HEK293 (cell line): Measurements from ENCODE around the gene CFAP119.

Experiments used
- CTCF ChIA-PET: fragments of 350-600 bp; formaldehyde crosslinking; extraction: SDS; loops from one replicate; lab custom pipeline; 2021; ENCODE audit warnings: antibody characterized with exemption; lab: Yijun Ruan, JAX
- POLR2A ChIA-PET: fragments of 300-600 bp; formaldehyde crosslinking; extraction: SDS; loops from one replicate; lab custom pipeline; 2020; ENCODE audit warnings: antibody characterized with exemption, inconsistent platforms; lab: Yijun Ruan, JAX
- H3K27ac ChIP-seq: fragments of 200-500 bp; sonication (Bioruptor generic); 2 replicates; pipeline ENCODE4 v1.5.1; 2014; ENCODE audit warnings: low read depth, low read length, control low read depth, inconsistent platforms; ENCODE audit errors: extremely low read depth
- H3K36me3 ChIP-seq, 2 experiments: fragments of 200-500 bp in 1 of 2; sonication (Bioruptor generic) in 1 of 2; 1 replicate in 1 of 2; 2 replicates in 1 of 2; pipeline ENCODE4 v1.5.1; 2014 to 2017; ENCODE audit warnings: inconsistent platforms in 2 of 2, low read length in 2 of 2; ENCODE audit not compliant: control insufficient read depth in 2 of 2, insufficient read depth in 1 of 2
- H3K4me1 ChIP-seq: fragments of 200-500 bp; sonication (Bioruptor generic); 2 replicates; pipeline ENCODE4 v1.5.1; 2014; ENCODE audit warnings: mild to moderate bottlenecking, low read length, inconsistent platforms; ENCODE audit not compliant: control insufficient read depth, insufficient read depth
- H3K4me3 ChIP-seq: 2 replicates; pipeline ENCODE4 v1.5.1; 2011; ENCODE audit warnings: low read depth, mild to moderate bottlenecking, control low read depth, low read length, moderate library complexity
- H3K9me3 ChIP-seq: fragments of 200-500 bp; sonication (Bioruptor generic); 2 replicates; pipeline ENCODE4 v1.5.1; 2014; ENCODE audit warnings: low read depth, low read length, inconsistent platforms; ENCODE audit not compliant: control insufficient read depth, insufficient read depth
- CTCF ChIP-seq: fragments of 450-650 bp; formaldehyde crosslinking; IDR thresholded peaks from 2 replicates; pipeline ENCODE4 v1.5.1; 2016; ENCODE audit warnings: missing biosample characterization, missing genetic modification characterization
- GLIS1 ChIP-seq: fragments of 450-650 bp; formaldehyde crosslinking; IDR thresholded peaks from 2 replicates; pipeline ENCODE4 v1.5.1; 2016; ENCODE audit warnings: missing biosample characterization, missing genetic modification characterization
- KLF16 ChIP-seq: fragments of 450-650 bp; formaldehyde crosslinking; IDR thresholded peaks from 2 replicates; pipeline ENCODE4 v1.5.1; 2017; ENCODE audit warnings: missing biosample characterization, missing genetic modification characterization
- MYNN ChIP-seq: fragments of 450-650 bp; formaldehyde crosslinking; IDR thresholded peaks from 2 replicates; pipeline ENCODE4 v1.5.1; 2016; ENCODE audit warnings: missing biosample characterization, missing genetic modification characterization, borderline replicate concordance
- REST ChIP-seq: fragments of 450-650 bp; formaldehyde crosslinking; IDR thresholded peaks from 2 replicates; pipeline ENCODE4 v1.5.1; 2016; ENCODE audit warnings: missing biosample characterization, missing genetic modification characterization
- TRIM28 ChIP-seq: IDR thresholded peaks from 2 replicates; pipeline ENCODE4 v1.6.1; 2011; ENCODE audit warnings: low read length, control low read depth, borderline replicate concordance
- ZBTB10 ChIP-seq: fragments of 450-650 bp; formaldehyde crosslinking; IDR thresholded peaks from 2 replicates; pipeline ENCODE4 v1.5.1; 2016; ENCODE audit warnings: missing biosample characterization, missing genetic modification characterization
- ZBTB8A ChIP-seq: fragments of 450-650 bp; formaldehyde crosslinking; IDR thresholded peaks from 2 replicates; pipeline ENCODE4 v1.5.1; 2016; ENCODE audit warnings: missing biosample characterization, missing genetic modification characterization
- ZFP3 ChIP-seq: fragments of 450-650 bp; formaldehyde crosslinking; IDR thresholded peaks from 2 replicates; pipeline ENCODE4 v1.5.1; 2016; ENCODE audit warnings: low read depth, missing biosample characterization, missing genetic modification characterization
- ZIC2 ChIP-seq: fragments of 450-650 bp; formaldehyde crosslinking; IDR thresholded peaks from 2 replicates; pipeline ENCODE4 v1.5.1; 2016; ENCODE audit warnings: missing biosample characterization, missing genetic modification characterization
- ZNF24 ChIP-seq: fragments of 450-650 bp; formaldehyde crosslinking; IDR thresholded peaks from 2 replicates; pipeline ENCODE4 v1.5.1; 2016; ENCODE audit warnings: missing biosample characterization, missing genetic modification characterization
- ZNF335 ChIP-seq: fragments of 450-650 bp; formaldehyde crosslinking; conservative IDR thresholded peaks from 2 replicates; pipeline ENCODE4 v1.5.1; 2016; ENCODE audit warnings: missing biosample characterization, missing genetic modification characterization
- ZNF394 ChIP-seq: fragments of 450-650 bp; formaldehyde crosslinking; IDR thresholded peaks from 2 replicates; pipeline ENCODE4 v1.5.1; 2016; ENCODE audit warnings: missing biosample characterization, missing genetic modification characterization, mild to moderate bottlenecking, moderate library complexity, borderline replicate concordance
- ZNF645 ChIP-seq: fragments of 450-650 bp; formaldehyde crosslinking; IDR thresholded peaks from 2 replicates; pipeline ENCODE4; 2016; ENCODE audit warnings: missing biosample characterization, missing genetic modification characterization
- ZNF768 ChIP-seq: fragments of 450-650 bp; formaldehyde crosslinking; IDR thresholded peaks from 2 replicates; pipeline ENCODE4 v1.5.1; 2018; ENCODE audit warnings: missing biosample characterization, mild to moderate bottlenecking, missing genetic modification characterization
- ZNF843 ChIP-seq: fragments of 450-650 bp; formaldehyde crosslinking; IDR thresholded peaks from 2 replicates; pipeline ENCODE4 v1.5.1; 2016; ENCODE audit warnings: missing biosample characterization, missing genetic modification characterization
- ZSCAN18 ChIP-seq: fragments of 450-650 bp; formaldehyde crosslinking; IDR thresholded peaks from 2 replicates; pipeline ENCODE4 v1.5.1; 2016; ENCODE audit warnings: missing biosample characterization, missing genetic modification characterization

The CFAP119 gene

GRCh38 chr16:30778549-30779244 is 16.8 kb upstream of the CFAP119 start (continued):
- TF ChIP-seq ZBTB10, result no peak
- no peak for TF ChIP-seq MYNN (tag by site-specific recombination)
- TF ChIP-seq ZNF645 (tag by site-specific recombination), result 0 out of 2 replicates have a peak, but pooled peaks have one; percentile 67
- TF ChIP-seq KLF16, result no peak
- peak; percentile 69; the same call in 1 of the 2 replicates for TF ChIP-seq TRIM28
- no peak for TF ChIP-seq ZFP3
- TF ChIP-seq ZNF843 (tag by site-specific recombination), result peak; percentile 32; the same call in 1 of the 2 replicates

GRCh38 chr16:30777591-30778297 is 15.9 kb upstream of the CFAP119 start:
- POLR2A ChIA-PET, result interaction anchor here (0.5 to 2.7 kb wide), 12 partner anchors 9 to 196 kb away, joined by 3 to 25 read pairs (median 4); partner anchors contain the start of genes FBRS, PHKG2 and ZNF629
- Histone ChIP-seq H3K4me3 (no peak overlapping the region), H3K9me3 (no peaks in the 10 kb centered on the region), H3K27ac (peak overlapping the region; percentile 33), H3K4me1 (no peaks in the 10 kb centered on the region; the same call in 1 of the 2 replicates), H3K36me3 (peaks cover 0 to 62% of the 10 kb centered on the region in 2 experiments; a peak in 1 of 3 replicates)
- peak; percentile 74; the same call in 1 of the 2 replicates for TF ChIP-seq ZNF768
- peak; percentile 48; the same call in 1 of the 2 replicates for TF ChIP-seq ZNF394 (tag by site-specific recombination)
- TF ChIP-seq ZNF24 (tag by site-specific recombination), result 0 out of 2 replicates have a peak, but pooled peaks have one; percentile 11
- no peak for TF ChIP-seq ZBTB8A (tag by site-specific recombination)
- TF ChIP-seq GLIS1 (tag by site-specific recombination), result peak; percentile 51
- TF ChIP-seq CTCF, result peak; percentile 50
- TF ChIP-seq ZSCAN18, result no peak
- peak; percentile 34; the same call in 1 of the 2 replicates for TF ChIP-seq ZNF335
- TF ChIP-seq ZIC2 (tag by site-specific recombination), result peak; percentile 44; the same call in 1 of the 2 replicates
- TF ChIP-seq REST (tag by site-specific recombination), result 0 out of 2 replicates have a peak, but pooled peaks have one; percentile 28
- CTCF ChIA-PET, result interaction anchor here (1.1 to 1.3 kb wide), 3 partner anchors 18 to 67 kb away, joined by 3 to 5 read pairs (median 3); no protein-coding TSS in a partner anchor
